Activated T-cell treated with anti-CD3 and anti-CD28 coated beads, Interleukin-2, amount 50 U/mL, for 24 hours (primary cell): Measurements from ENCODE around the gene HMCN1.

ENCODE experiments used
- DNase-seq: peaks from one replicate; pipeline ENCODE4 v3.0.0-alpha.2; 2020
- H3K27ac Mint-ChIP-seq: 2 replicates; pipeline ENCODE4 v1.8.0; 2020; ENCODE audit warnings: mild to moderate bottlenecking, mixed read lengths
- H3K27me3 Mint-ChIP-seq: 2 replicates; pipeline ENCODE4 v1.8.0; 2020; ENCODE audit warnings: mixed read lengths
- H3K36me3 Mint-ChIP-seq: 2 replicates; pipeline ENCODE4 v1.8.0; 2020; ENCODE audit warnings: low read depth, mixed read lengths
- H3K4me1 Mint-ChIP-seq: 2 replicates; pipeline ENCODE4 v1.8.0; 2020; ENCODE audit warnings: low read depth, mixed read lengths
- H3K4me3 Mint-ChIP-seq: 2 replicates; pipeline ENCODE4 v1.8.0; 2020; ENCODE audit warnings: mild to moderate bottlenecking, moderate library complexity, mixed read lengths
- H3K9me3 Mint-ChIP-seq: 2 replicates; pipeline ENCODE4 v1.8.0; 2020; ENCODE audit warnings: mixed read lengths

The HMCN1 gene

DNA sequence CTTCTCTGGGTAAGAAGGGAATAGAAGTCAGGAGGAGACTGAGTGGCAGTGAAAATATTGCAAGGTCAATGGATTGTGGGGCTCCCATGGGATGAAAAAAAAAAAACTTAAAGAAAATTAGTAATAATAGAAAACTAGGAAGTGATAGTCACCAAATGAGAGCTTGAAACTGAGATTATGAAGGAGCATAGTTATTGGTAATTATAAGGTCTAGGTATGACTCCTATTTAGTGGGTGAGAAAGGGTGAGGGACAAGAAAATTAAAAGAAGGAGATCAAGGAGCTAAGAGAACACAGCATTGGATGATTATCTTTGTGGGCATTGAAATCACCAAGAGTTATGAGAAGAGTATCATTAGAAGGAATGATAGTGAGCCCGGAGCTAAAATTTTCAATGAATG, 339.5 kb downstream of the HMCN1 start:
- no peaks in the 10 kb centered on the region for H3K36me3 Mint-ChIP-seq
- no peaks in the 10 kb centered on the region for H3K9me3 Mint-ChIP-seq
- no peaks in the 10 kb centered on the region for H3K4me1 Mint-ChIP-seq
- no peak for DNase-seq
- no peak overlapping the region for H3K4me3 Mint-ChIP-seq
- H3K27me3 Mint-ChIP-seq = no peaks in the 10 kb centered on the region
- H3K27ac Mint-ChIP-seq = no peak overlapping the region

DNA sequence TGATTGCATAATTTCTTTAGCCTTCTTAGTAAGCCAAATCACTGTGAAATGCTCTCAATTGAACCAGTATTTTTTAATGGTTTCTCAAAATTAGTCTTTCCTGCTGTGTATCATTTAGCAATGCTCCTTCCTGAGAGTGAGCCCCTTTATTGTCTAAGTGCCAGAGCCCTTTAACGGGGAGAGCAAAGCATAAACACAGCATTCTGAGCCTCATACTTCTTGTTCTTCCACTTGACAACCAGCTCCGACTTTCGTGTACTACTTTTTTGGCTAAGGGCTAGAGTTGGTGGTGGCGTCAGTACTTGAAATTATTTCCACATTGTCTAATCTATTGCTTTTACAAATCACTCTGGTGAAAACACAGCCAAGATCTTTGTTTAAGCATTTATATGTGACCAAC, 341.8 kb downstream of the HMCN1 start:
- DNase-seq = no peak
- Mint-ChIP-seq H3K4me3 (no peak overlapping the region), H3K9me3 (no peaks in the 10 kb centered on the region), H3K4me1 (no peaks in the 10 kb centered on the region), H3K27ac (no peak overlapping the region), H3K36me3 (no peaks in the 10 kb centered on the region), H3K27me3 (no peaks in the 10 kb centered on the region)

GRCh38 chr1:186078245-186078644, 344.1 kb downstream of the HMCN1 start:
- no peaks in the 10 kb centered on the region for H3K9me3 Mint-ChIP-seq
- no peak overlapping the region for H3K27ac Mint-ChIP-seq
- no peak for DNase-seq
- H3K4me1 Mint-ChIP-seq = no peaks in the 10 kb centered on the region
- no peak overlapping the region for H3K4me3 Mint-ChIP-seq
- no peaks in the 10 kb centered on the region for H3K36me3 Mint-ChIP-seq
- H3K27me3 Mint-ChIP-seq = no peaks in the 10 kb centered on the region

GRCh38 chr1:186079084-186079684, 345.0 kb downstream of the HMCN1 start:
- Mint-ChIP-seq H3K36me3 (no peaks in the 10 kb centered on the region), H3K9me3 (no peaks in the 10 kb centered on the region), H3K4me3 (no peak overlapping the region), H3K27ac (no peak overlapping the region), H3K4me1 (no peaks in the 10 kb centered on the region), H3K27me3 (no peaks in the 10 kb centered on the region)
- no peak for DNase-seq

GRCh38 chr1:186082235-186082937, 348.2 kb downstream of the HMCN1 start:
- no peaks in the 10 kb centered on the region for H3K36me3 Mint-ChIP-seq
- no peak overlapping the region for H3K27ac Mint-ChIP-seq
- H3K4me1 Mint-ChIP-seq = no peaks in the 10 kb centered on the region
- no peak overlapping the region for H3K4me3 Mint-ChIP-seq
- DNase-seq = no peak
- H3K9me3 Mint-ChIP-seq = no peaks in the 10 kb centered on the region
- H3K27me3 Mint-ChIP-seq = no peaks in the 10 kb centered on the region

DNA sequence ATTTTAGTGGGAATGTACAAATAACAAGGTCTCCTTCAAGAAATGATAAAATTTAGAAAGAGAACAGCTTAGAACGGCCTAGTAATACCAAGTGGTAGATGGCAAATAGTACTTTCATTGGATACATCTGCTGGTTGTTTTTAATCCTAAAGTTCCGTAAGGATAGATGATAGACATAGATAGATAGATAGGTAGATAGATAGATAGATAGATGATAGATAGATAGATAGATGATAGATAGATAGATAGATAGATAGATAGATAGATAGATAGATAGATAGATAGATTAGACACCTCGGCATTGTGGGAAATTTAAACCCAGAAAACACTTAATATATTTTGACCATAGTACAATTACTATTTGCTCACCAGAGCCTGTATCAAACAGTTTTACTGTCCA, 352.4 kb downstream of the HMCN1 start:
- Mint-ChIP-seq H3K9me3 (no peaks in the 10 kb centered on the region), H3K4me3 (no peak overlapping the region), H3K36me3 (no peaks in the 10 kb centered on the region), H3K27me3 (peaks cover 6% of the 10 kb centered on the region), H3K4me1 (no peaks in the 10 kb centered on the region), H3K27ac (no peak overlapping the region)
- no peak for DNase-seq

GRCh38 chr1:186089940-186090339, 355.7 kb downstream of the HMCN1 start:
- Mint-ChIP-seq H3K36me3 (no peaks in the 10 kb centered on the region), H3K4me3 (no peak overlapping the region), H3K27ac (no peak overlapping the region), H3K27me3 (peaks cover 9% of the 10 kb centered on the region), H3K9me3 (no peaks in the 10 kb centered on the region), H3K4me1 (no peaks in the 10 kb centered on the region)
- no peak for DNase-seq

DNA sequence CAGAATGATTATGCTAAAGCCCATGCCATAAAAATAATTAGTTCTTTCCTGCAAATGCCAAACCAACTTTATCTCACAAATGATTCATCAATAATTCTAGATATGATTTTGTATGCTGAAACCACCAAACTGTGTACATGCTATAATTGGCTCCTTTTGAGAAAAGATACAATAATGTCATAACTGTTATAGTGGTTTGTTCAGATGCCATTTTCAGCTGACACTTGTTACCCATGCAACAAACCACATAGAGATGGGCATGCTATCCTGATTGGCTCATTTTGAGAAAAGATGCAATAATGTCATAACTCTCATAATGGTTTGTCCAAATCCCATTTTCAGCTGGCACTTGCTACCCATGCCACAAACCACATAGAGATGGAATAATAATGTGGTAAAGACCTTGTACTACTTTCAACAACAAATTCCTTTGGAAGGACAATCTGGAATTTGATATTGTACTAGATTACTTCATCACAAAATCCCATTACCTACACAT, 357.1 kb downstream of the HMCN1 start:
- Mint-ChIP-seq H3K36me3 (no peaks in the 10 kb centered on the region), H3K27ac (no peak overlapping the region), H3K4me3 (no peak overlapping the region), H3K4me1 (no peaks in the 10 kb centered on the region), H3K27me3 (peaks cover 14% of the 10 kb centered on the region), H3K9me3 (no peaks in the 10 kb centered on the region)
- no peak for DNase-seq

DNA sequence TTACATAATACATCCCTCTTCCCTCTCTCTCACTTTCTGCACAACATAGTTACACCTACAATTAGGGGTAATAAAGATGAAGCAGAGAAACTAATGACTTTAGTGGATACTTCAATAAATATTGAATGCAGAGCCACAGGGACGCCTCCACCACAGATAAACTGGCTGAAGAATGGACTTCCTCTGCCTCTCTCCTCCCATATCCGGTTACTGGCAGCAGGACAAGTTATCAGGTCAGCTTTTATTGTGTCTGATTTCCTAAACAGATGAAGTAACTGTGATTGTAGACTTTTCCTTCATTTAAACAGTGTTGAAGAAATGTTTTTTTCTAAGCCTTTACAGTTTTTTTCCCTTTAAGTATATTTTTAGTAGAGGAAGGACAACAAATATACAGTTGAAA, 359.2 kb downstream of the HMCN1 start:
- Mint-ChIP-seq H3K4me1 (no peaks in the 10 kb centered on the region), H3K27ac (no peak overlapping the region)

GRCh38 chr1:186094172-186094571, 360.0 kb downstream of the HMCN1 start:
- no peaks in the 10 kb centered on the region for H3K36me3 Mint-ChIP-seq
- DNase-seq = no peak
- no peak overlapping the region for H3K4me3 Mint-ChIP-seq
- peaks cover 13% of the 10 kb centered on the region for H3K27me3 Mint-ChIP-seq
- no peaks in the 10 kb centered on the region for H3K4me1 Mint-ChIP-seq
- H3K27ac Mint-ChIP-seq = no peak overlapping the region
- H3K9me3 Mint-ChIP-seq = no peaks in the 10 kb centered on the region

More for the DNA sequence above, 359.2 kb downstream of the HMCN1 start:
- Mint-ChIP-seq H3K9me3 (no peaks in the 10 kb centered on the region), H3K36me3 (no peaks in the 10 kb centered on the region), H3K27me3 (peaks cover 13% of the 10 kb centered on the region), H3K4me3 (no peak overlapping the region)
- no peak for DNase-seq

DNA sequence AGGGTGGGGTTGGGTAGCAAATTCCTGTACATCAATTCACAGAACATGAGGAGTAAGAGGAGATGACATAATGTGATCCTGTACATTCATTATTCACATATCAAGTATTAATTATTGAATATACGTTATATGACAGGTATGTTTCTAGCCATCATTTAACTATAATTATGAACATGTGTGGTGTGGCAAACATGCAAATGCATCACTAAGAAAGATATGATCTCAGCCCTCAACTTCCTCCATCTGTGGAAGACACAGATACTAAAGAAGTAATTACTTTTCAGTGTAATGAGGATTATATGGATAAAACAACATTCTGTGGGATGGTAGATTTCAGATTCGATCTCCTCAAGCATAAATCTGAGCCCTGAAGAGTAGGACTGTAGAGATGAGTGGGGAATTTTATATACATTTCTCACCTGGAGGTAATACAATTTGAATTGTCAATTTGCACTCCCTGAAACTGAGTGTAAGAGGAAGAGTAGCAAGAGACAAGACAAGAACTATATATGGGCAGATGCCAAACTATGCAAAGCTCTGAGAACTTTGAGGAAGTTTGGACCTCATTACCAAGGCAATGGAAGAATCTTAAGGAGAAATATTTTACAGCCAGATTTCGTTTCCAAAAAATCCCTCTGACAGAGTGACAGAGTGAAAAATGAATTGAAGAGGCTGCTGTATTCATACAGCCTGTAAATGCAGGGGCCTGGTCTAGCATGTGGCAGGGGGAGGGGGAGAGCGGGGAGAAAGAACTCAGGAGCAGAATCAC, 365.3 kb downstream of the HMCN1 start:
- Mint-ChIP-seq H3K36me3 (no peaks in the 10 kb centered on the region), H3K27ac (no peak overlapping the region), H3K4me3 (no peak overlapping the region), H3K27me3 (peaks cover 6% of the 10 kb centered on the region), H3K9me3 (no peaks in the 10 kb centered on the region), H3K4me1 (no peaks in the 10 kb centered on the region)
- no peak for DNase-seq

- DNase-seq = no peak
- Mint-ChIP-seq H3K27me3 (no peaks in the 10 kb centered on the region), H3K4me1 (no peaks in the 10 kb centered on the region), H3K36me3 (no peaks in the 10 kb centered on the region), H3K4me3 (no peak overlapping the region), H3K9me3 (no peaks in the 10 kb centered on the region), H3K27ac (no peak overlapping the region)
Observed at GRCh38 chr1:186102107-186102506, 367.9 kb downstream of the HMCN1 start.

DNA sequence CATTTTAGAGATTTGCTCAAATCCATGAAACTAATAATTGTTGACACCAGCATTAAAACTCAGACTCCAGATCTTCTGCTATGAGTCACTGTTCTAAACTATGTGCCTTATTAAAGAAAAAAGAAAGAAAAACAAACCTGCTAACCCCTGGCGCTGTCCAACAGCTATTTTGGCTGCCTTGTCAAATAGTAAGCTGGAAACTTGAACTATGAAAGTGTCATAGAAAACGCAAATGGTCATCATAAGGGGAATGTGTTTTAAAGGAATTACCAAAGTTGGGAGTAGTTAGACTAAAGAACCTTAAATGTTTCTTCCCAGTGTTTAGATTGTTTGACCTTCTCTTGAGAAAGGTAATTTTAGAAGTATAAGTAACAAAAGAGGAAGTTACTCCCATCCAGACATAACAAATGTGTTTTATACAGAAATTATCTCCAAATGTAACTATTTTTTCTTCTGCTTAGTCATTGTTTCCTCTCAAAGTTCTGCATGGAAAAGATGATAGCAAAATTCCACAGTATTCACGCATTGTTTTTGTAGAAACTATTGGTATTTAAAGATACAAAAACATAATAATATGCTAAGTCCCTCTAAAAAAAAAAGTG, 368.5 kb downstream of the HMCN1 start:
- H3K27me3 Mint-ChIP-seq = no peaks in the 10 kb centered on the region
- no peak for DNase-seq
- H3K4me3 Mint-ChIP-seq = no peak overlapping the region
- no peak overlapping the region for H3K27ac Mint-ChIP-seq
- H3K4me1 Mint-ChIP-seq = no peaks in the 10 kb centered on the region
- H3K9me3 Mint-ChIP-seq = no peaks in the 10 kb centered on the region
- H3K36me3 Mint-ChIP-seq = no peaks in the 10 kb centered on the region

DNA sequence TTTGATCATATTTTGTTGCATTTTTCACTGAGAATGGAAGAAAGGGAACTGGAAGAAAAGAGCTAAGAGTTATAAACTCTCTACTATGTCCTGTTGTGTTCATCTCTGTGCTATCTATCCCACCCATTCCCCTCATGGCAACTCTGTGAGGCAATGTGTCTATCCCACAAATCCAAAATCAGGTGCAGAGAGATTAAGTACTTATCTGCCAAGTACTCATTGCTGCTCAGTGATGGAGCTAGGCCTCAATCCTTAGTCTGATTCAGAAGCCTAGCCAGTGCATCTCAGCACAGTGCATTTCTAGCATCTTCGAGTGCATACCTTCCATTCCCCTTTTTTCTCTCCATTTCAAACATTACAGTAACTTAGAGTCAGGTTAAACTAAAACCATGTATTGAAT, 370.3 kb downstream of the HMCN1 start:
- H3K36me3 Mint-ChIP-seq = no peaks in the 10 kb centered on the region
- H3K27me3 Mint-ChIP-seq = no peaks in the 10 kb centered on the region
- no peaks in the 10 kb centered on the region for H3K4me1 Mint-ChIP-seq
- H3K9me3 Mint-ChIP-seq = no peaks in the 10 kb centered on the region
- H3K27ac Mint-ChIP-seq = no peak overlapping the region
- H3K4me3 Mint-ChIP-seq = no peak overlapping the region
- no peak for DNase-seq

DNA sequence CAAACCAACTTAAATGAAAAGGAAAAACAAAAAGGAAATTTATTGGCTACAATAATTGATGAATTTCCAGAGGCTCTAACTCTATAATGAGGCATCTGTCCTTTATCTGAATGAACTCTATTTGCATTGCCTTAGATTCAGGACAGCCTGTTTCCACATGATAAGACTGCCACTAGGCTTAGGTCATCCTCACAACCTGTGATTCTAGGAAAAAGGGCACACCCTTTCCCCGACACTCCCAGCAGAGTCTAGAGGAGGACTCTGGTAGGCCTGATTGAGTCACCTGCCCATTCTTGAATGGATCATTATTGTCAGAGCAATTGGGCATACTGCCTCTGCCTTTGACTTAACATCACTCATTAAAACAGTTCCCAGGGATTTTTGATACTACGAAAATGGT, 378.1 kb downstream of the HMCN1 start:
- H3K4me3 Mint-ChIP-seq = no peak overlapping the region
- no peaks in the 10 kb centered on the region for H3K36me3 Mint-ChIP-seq
- H3K4me1 Mint-ChIP-seq = no peaks in the 10 kb centered on the region
- H3K9me3 Mint-ChIP-seq = no peaks in the 10 kb centered on the region
- H3K27me3 Mint-ChIP-seq = peaks cover 16% of the 10 kb centered on the region
- no peak for DNase-seq
- no peak overlapping the region for H3K27ac Mint-ChIP-seq
